HepG2 (cell line): ENCODE results near the gene GPRIN2. TPM values are rescaled to one million over a fixed set of nuclear protein-coding genes. Genes with fewer than 3 reads are reported as not detected.

Experiments used
- ATAC-seq: fragments of 200-7000 bp; cut with Tn5 transposase; 3 replicates; pipeline ENCODE4 v1.9.1; 2020; ENCODE audit warnings: mild to moderate bottlenecking, moderate library complexity
- BruUV-seq: library from RNA; stranded (reverse); fragments of 400-500 nt; replicated peaks from 2 replicates; lab custom pipeline; 2021; lab: Mats Ljungman, UMichigan
- CTCF ChIA-PET: fragments of 300-600 bp; formaldehyde crosslinking; extraction: SDS; loops from one replicate; lab custom pipeline; 2021; ENCODE audit warnings: low total read pairs, inconsistent platforms, low intra/inter-chr PET ratio; lab: Yijun Ruan, JAX
- POLR2A ChIA-PET: fragments of 350-600 bp; sonication (Branson Sonifier 250); formaldehyde crosslinking; loops from one replicate; lab custom pipeline; 2020; ENCODE audit warnings: antibody characterized with exemption, inconsistent platforms; lab: Yijun Ruan, JAX
- DNase-seq: peaks from one replicate; pipeline ENCODE4 v3.0.0-alpha.2; 2015; ENCODE audit warnings: low spot score
- FAIRE-seq: peaks from 3 replicates; lab custom pipeline; 2011; peaks lifted over from hg19 to GRCh38; lab: Jason Lieb, UNC
- H2AFZ ChIP-seq: one replicate; pipeline ENCODE4 v1.6.1; 2011; ENCODE audit warnings: low read length, inconsistent platforms
- H3K27ac ChIP-seq: fragments of 300-600 bp; 3 replicates; pipeline ENCODE4 v1.8.0; 2011; ENCODE audit warnings: mixed run types, mild to moderate bottlenecking, mixed read lengths, low read length, inconsistent platforms; ENCODE audit not compliant: insufficient read depth; ENCODE audit errors: extremely low read length
- H3K27me3 ChIP-seq, 2 experiments: fragments of 200-600 bp in 1 of 2; 2 replicates in 1 of 2; 3 replicates in 1 of 2; pipeline versions ENCODE4 v1.6.0 to v1.8.0; 2011; ENCODE audit warnings: low read length in 2 of 2, mild to moderate bottlenecking in 2 of 2, moderate library complexity in 2 of 2, inconsistent platforms in 1 of 2; ENCODE audit not compliant: insufficient read depth in 2 of 2, control insufficient read depth in 1 of 2
- H3K36me3 ChIP-seq, 2 experiments: fragments of 200-600 bp in 1 of 2; replicated peaks in 1 of 2; 2 replicates in 1 of 2; 3 replicates in 1 of 2; pipeline versions ENCODE4 v1.5.1 to v1.8.0; 2011; ENCODE audit warnings: low read length in 2 of 2, inconsistent platforms in 1 of 2; ENCODE audit not compliant: insufficient read depth in 2 of 2, control insufficient read depth in 1 of 2
- H3K4me1 ChIP-seq: 2 replicates; pipeline ENCODE4 v1.5.1; 2012; ENCODE audit warnings: low read length, inconsistent platforms; ENCODE audit not compliant: insufficient read depth
- H3K4me2 ChIP-seq: 2 replicates; pipeline ENCODE4 v1.6.0; 2011; ENCODE audit warnings: low read depth, low read length, inconsistent platforms
- H3K4me3 ChIP-seq, 3 experiments: fragments of 200-600 bp in 1 of 3; sonication (generic), shearing (Covaris generic) in 1 of 3; replicated peaks in 1 of 3; 2 replicates each; pipeline ENCODE4 v1.5.1; 2011 to 2016; ENCODE audit warnings: low read length in 3 of 3, inconsistent platforms in 2 of 3, low read depth in 2 of 3, mild to moderate bottlenecking in 2 of 3, control low read depth in 1 of 3, mixed read lengths in 1 of 3; ENCODE audit not compliant: insufficient read depth in 1 of 3
- H3K79me2 ChIP-seq: one replicate; pipeline ENCODE4 v1.6.1; 2011; ENCODE audit warnings: low read length, inconsistent platforms; ENCODE audit not compliant: insufficient read depth
- H3K9ac ChIP-seq: 2 replicates; pipeline ENCODE4 v1.6.0; 2011; ENCODE audit warnings: mild to moderate bottlenecking, low read depth, low read length, inconsistent platforms; ENCODE audit not compliant: insufficient read depth
- H3K9me3 ChIP-seq: 2 replicates; pipeline ENCODE4 v1.5.1; 2012; ENCODE audit warnings: mild to moderate bottlenecking, low read length
- H4K20me1 ChIP-seq: 2 replicates; pipeline ENCODE4 v1.6.0; 2011; ENCODE audit warnings: inconsistent platforms, mild to moderate bottlenecking, low read length, moderate library complexity; ENCODE audit not compliant: insufficient read depth
- KLF9 ChIP-seq: IDR thresholded peaks from 2 replicates; pipeline ENCODE4 v1.6.1; 2016; ENCODE audit warnings: low read depth
- MIER3 ChIP-seq: IDR thresholded peaks from 2 replicates; pipeline ENCODE4 v1.6.1; 2016; ENCODE audit warnings: missing compliant biosample characterization, borderline replicate concordance
- NR2C2 ChIP-seq: sonication (generic); formaldehyde crosslinking; IDR thresholded peaks from 2 replicates; pipeline ENCODE4 v1.4.0; 2020; ENCODE audit warnings: missing genetic modification reagents, mild to moderate bottlenecking, moderate library complexity, borderline replicate concordance
- RFXAP ChIP-seq: sonication (generic); formaldehyde crosslinking; IDR thresholded peaks from 2 replicates; pipeline ENCODE4 v1.4.0; 2020; ENCODE audit warnings: missing genetic modification reagents, borderline replicate concordance
- SAP130 ChIP-seq: IDR thresholded peaks from 2 replicates; pipeline ENCODE4 v1.6.1; 2016; ENCODE audit warnings: low read depth
- SATB2 ChIP-seq: sonication (generic); formaldehyde crosslinking; IDR thresholded peaks from 2 replicates; pipeline ENCODE4 v1.5.0; 2020; ENCODE audit warnings: missing genetic modification reagents
- TEAD2 ChIP-seq: sonication (generic); formaldehyde crosslinking; IDR thresholded peaks from 2 replicates; pipeline ENCODE4 v1.9.0; 2021; ENCODE audit warnings: missing genetic modification reagents
- ZFP37 ChIP-seq: sonication (generic); formaldehyde crosslinking; IDR thresholded peaks from 2 replicates; pipeline ENCODE4 v1.4.0; 2020; ENCODE audit warnings: missing genetic modification reagents, borderline replicate concordance
- ZNF282 ChIP-seq: fragments of 450-650 bp; IDR thresholded peaks from 2 replicates; pipeline ENCODE4 v1.6.1; 2018; ENCODE audit not compliant: partially characterized antibody
- ZNF589 ChIP-seq: sonication (generic); formaldehyde crosslinking; conservative IDR thresholded peaks from 2 replicates; pipeline ENCODE4 v1.8.0; 2022; ENCODE audit warnings: mild to moderate bottlenecking, moderate library complexity, missing genetic modification reagents
- ZNF703 ChIP-seq: sonication (generic); formaldehyde crosslinking; IDR thresholded peaks from 2 replicates; pipeline ENCODE4 v1.5.1; 2020; ENCODE audit warnings: missing genetic modification reagents, mild to moderate bottlenecking, moderate library complexity, borderline replicate concordance
- ZNF747 ChIP-seq: sonication (generic); formaldehyde crosslinking; IDR thresholded peaks from 2 replicates; pipeline ENCODE4 v1.8.1; 2023; ENCODE audit warnings: missing genetic modification reagents, mild to moderate bottlenecking, borderline replicate concordance
- in situ Hi-C: cut with HindIII; loops from 2 replicates; pipeline ENCODE4 v1.10.0; 2017; ENCODE audit warnings: low pct_unique_long_range_greater_than_20kb; ENCODE audit not compliant: extremely low pct_ligation_motif_present
- intact Hi-C: fragments of 100-400 bp; cut with micrococcal nuclease; formaldehyde crosslinking; loops from one replicate; pipeline ENCODE4 v1.10.0; 2022; ENCODE audit not compliant: unreplicated experiment
- polyA plus RNA-seq, 8 experiments: library from polyadenylated mRNA; depleted of rRNA in 3 of 8; stranded (reverse) in 7 of 8; unstranded in 1 of 8; fragments of >200 nt; fragmentation: Illumina TruSeq in 4 of 8; extraction: Trizol in 4 of 8; gene quantifications; 2 replicates each; pipeline versions ENCODE4 v1.2.1 to v1.2.3, GENCODE V29; 2011 to 2016; ENCODE audit warnings: low read depth in 4 of 8, missing spikeins in 1 of 8, mixed read lengths in 1 of 8; ENCODE audit not compliant: insufficient read depth in 1 of 8
- total RNA-seq, 5 experiments: library from RNA; depleted of rRNA; stranded (reverse); fragments of >200 nt; fragmentation: Illumina TruSeq; extraction: Trizol; gene quantifications; 2 replicates each; pipeline ENCODE4 v1.2.3, GENCODE V29; 2016; ENCODE audit warnings: low read depth in 1 of 5
- TF ChIP-seq, protein P1 (sequence below): sonication (generic); formaldehyde crosslinking; IDR thresholded peaks from 2 replicates; pipeline ENCODE4 v1.5.1; 2020; ENCODE audit warnings: mild to moderate bottlenecking, missing genetic modification reagents, moderate library complexity
- TF ChIP-seq, protein P2 (sequence below): sonication (generic); formaldehyde crosslinking; IDR thresholded peaks from 2 replicates; pipeline ENCODE4 v1.4.0; 2020; ENCODE audit warnings: missing genetic modification reagents, borderline replicate concordance
- TF ChIP-seq, protein P3 (sequence below): IDR thresholded peaks from 2 replicates; pipeline ENCODE4 v1.6.1; 2016
- TF ChIP-seq, protein P4 (sequence below): sonication (generic); formaldehyde crosslinking; IDR thresholded peaks from 2 replicates; pipeline ENCODE4 v1.8.0; 2022; ENCODE audit warnings: mild to moderate bottlenecking, missing genetic modification reagents, moderate library complexity

The GPRIN2 gene
- total and polyA plus RNA-seq, 2 of the 13 experiments (the other 11 are each of a cell fraction or from before 2014, with no cell fraction given) = not detected

- Histone ChIP-seq H3K9me3 (no peaks in the 10 kb centered on the region), H2AFZ (no peak overlapping the region), H3K27ac (no peak overlapping the region), H3K9ac (no peak overlapping the region), H3K4me3 (no peak overlapping the region), H3K79me2 (no peaks in the 10 kb centered on the region), H3K27me3 (peaks cover 1 to 15% of the 10 kb centered on the region in 2 experiments; a peak in 3 of 5 replicates), H3K4me1 (no peaks in the 10 kb centered on the region), H3K4me2 (no peak overlapping the region), H4K20me1 (no peaks in the 10 kb centered on the region), H3K36me3 (no peaks in the 10 kb centered on the region)
- no TSS peak for BruUV-seq
- POLR2A ChIA-PET = no interaction called here
- DNase-seq (no peak), FAIRE-seq (no peak), ATAC-seq (no peak)
- CTCF ChIA-PET = no interaction called here
- intact Hi-C loops = no loop called here
- in situ Hi-C loops = no loop called here
- TF ChIP-seq SAP130 (CRISPR knock-in tag) = no peak
- TF ChIP-seq ZNF703 (CRISPR knock-in tag) = no peak
- TF ChIP-seq RFXAP (CRISPR knock-in tag) = no peak
- TF ChIP-seq, protein P1, sequence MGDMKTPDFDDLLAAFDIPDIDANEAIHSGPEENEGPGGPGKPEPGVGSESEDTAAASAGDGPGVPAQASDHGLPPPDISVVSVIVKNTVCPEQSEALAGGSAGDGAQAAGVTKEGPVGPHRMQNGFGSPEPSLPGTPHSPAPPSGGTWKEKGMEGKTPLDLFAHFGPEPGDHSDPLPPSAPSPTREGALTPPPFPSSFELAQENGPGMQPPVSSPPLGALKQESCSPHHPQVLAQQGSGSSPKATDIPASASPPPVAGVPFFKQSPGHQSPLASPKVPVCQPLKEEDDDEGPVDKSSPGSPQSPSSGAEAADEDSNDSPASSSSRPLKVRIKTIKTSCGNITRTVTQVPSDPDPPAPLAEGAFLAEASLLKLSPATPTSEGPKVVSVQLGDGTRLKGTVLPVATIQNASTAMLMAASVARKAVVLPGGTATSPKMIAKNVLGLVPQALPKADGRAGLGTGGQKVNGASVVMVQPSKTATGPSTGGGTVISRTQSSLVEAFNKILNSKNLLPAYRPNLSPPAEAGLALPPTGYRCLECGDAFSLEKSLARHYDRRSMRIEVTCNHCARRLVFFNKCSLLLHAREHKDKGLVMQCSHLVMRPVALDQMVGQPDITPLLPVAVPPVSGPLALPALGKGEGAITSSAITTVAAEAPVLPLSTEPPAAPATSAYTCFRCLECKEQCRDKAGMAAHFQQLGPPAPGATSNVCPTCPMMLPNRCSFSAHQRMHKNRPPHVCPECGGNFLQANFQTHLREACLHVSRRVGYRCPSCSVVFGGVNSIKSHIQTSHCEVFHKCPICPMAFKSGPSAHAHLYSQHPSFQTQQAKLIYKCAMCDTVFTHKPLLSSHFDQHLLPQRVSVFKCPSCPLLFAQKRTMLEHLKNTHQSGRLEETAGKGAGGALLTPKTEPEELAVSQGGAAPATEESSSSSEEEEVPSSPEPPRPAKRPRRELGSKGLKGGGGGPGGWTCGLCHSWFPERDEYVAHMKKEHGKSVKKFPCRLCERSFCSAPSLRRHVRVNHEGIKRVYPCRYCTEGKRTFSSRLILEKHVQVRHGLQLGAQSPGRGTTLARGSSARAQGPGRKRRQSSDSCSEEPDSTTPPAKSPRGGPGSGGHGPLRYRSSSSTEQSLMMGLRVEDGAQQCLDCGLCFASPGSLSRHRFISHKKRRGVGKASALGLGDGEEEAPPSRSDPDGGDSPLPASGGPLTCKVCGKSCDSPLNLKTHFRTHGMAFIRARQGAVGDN (CRISPR knock-in tag) = no peak
- no peak for TF ChIP-seq ZNF747 (CRISPR knock-in tag)
- TF ChIP-seq MIER3 (CRISPR knock-in tag) = no peak
- TF ChIP-seq ZNF589 (CRISPR knock-in tag) = no peak
- TF ChIP-seq ZNF282 = no peak
- TF ChIP-seq, protein P2, sequence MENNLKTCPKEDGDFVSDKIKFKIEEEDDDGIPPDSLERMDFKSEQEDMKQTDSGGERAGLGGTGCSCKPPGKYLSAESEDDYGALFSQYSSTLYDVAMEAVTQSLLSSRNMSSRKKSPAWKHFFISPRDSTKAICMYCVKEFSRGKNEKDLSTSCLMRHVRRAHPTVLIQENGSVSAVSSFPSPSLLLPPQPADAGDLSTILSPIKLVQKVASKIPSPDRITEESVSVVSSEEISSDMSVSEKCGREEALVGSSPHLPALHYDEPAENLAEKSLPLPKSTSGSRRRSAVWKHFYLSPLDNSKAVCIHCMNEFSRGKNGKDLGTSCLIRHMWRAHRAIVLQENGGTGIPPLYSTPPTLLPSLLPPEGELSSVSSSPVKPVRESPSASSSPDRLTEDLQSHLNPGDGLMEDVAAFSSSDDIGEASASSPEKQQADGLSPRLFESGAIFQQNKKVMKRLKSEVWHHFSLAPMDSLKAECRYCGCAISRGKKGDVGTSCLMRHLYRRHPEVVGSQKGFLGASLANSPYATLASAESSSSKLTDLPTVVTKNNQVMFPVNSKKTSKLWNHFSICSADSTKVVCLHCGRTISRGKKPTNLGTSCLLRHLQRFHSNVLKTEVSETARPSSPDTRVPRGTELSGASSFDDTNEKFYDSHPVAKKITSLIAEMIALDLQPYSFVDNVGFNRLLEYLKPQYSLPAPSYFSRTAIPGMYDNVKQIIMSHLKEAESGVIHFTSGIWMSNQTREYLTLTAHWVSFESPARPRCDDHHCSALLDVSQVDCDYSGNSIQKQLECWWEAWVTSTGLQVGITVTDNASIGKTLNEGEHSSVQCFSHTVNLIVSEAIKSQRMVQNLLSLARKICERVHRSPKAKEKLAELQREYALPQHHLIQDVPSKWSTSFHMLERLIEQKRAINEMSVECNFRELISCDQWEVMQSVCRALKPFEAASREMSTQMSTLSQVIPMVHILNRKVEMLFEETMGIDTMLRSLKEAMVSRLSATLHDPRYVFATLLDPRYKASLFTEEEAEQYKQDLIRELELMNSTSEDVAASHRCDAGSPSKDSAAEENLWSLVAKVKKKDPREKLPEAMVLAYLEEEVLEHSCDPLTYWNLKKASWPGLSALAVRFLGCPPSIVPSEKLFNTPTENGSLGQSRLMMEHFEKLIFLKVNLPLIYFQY (CRISPR knock-in tag) = no peak
- no peak for TF ChIP-seq KLF9
- TF ChIP-seq, protein P3, sequence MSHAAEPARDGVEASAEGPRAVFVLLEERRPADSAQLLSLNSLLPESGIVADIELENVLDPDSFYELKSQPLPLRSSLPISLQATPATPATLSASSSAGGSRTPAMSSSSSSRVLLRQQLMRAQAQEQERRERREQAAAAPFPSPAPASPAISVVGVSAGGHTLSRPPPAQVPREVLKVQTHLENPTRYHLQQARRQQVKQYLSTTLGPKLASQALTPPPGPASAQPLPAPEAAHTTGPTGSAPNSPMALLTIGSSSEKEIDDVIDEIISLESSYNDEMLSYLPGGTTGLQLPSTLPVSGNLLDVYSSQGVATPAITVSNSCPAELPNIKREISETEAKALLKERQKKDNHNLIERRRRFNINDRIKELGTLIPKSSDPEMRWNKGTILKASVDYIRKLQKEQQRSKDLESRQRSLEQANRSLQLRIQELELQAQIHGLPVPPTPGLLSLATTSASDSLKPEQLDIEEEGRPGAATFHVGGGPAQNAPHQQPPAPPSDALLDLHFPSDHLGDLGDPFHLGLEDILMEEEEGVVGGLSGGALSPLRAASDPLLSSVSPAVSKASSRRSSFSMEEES (CRISPR knock-in tag) = no peak
- no peak for TF ChIP-seq SATB2
- no peak for TF ChIP-seq NR2C2 (CRISPR knock-in tag)
- TF ChIP-seq, protein P4, sequence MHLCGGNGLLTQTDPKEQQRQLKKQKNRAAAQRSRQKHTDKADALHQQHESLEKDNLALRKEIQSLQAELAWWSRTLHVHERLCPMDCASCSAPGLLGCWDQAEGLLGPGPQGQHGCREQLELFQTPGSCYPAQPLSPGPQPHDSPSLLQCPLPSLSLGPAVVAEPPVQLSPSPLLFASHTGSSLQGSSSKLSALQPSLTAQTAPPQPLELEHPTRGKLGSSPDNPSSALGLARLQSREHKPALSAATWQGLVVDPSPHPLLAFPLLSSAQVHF (CRISPR knock-in tag) = no peak
- TF ChIP-seq ZFP37 (CRISPR knock-in tag) = no peak
- no peak for TF ChIP-seq TEAD2 (CRISPR knock-in tag)
Observed at GRCh38 chr10:46515366-46515765, 41.1 kb downstream of the GPRIN2 start.
